ENCODE results near the gene KCNIP2.
A peak's percentile ranks its signal among the peaks of the same experiment; 100 is the strongest.

KCNIP2 gene

DNA sequence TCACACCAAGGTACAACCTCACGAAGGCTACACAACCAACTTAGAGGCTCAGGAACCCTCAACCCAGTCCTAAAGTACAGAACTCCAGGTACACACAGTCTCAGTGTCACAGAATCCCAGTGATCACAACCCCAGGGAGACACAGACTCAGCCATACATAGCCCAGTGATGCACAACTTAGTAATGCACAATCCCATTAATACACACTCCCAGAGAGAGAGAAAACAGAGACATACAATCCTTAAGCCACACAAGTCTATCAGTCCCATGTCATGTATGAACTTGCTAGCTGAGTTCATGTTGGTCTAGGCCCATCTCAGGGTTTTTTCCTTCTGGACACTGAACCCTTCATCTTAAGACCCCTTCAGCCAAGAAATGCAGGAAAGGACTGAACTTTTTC lies 4.6 kb downstream of the KCNIP2 start:
- TF ChIP-seq, protein P1, sequence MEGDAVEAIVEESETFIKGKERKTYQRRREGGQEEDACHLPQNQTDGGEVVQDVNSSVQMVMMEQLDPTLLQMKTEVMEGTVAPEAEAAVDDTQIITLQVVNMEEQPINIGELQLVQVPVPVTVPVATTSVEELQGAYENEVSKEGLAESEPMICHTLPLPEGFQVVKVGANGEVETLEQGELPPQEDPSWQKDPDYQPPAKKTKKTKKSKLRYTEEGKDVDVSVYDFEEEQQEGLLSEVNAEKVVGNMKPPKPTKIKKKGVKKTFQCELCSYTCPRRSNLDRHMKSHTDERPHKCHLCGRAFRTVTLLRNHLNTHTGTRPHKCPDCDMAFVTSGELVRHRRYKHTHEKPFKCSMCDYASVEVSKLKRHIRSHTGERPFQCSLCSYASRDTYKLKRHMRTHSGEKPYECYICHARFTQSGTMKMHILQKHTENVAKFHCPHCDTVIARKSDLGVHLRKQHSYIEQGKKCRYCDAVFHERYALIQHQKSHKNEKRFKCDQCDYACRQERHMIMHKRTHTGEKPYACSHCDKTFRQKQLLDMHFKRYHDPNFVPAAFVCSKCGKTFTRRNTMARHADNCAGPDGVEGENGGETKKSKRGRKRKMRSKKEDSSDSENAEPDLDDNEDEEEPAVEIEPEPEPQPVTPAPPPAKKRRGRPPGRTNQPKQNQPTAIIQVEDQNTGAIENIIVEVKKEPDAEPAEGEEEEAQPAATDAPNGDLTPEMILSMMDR (IDR thresholded peaks at IDR 0.05; ENCODE audit: poor library complexity, severe bottlenecking) = no peak
- no peak overlapping the region for H3K4me3 ChIP-seq (ENCODE audit: severe bottlenecking)
- no peak for DNase-seq (ENCODE audit: low spot score)

DNA sequence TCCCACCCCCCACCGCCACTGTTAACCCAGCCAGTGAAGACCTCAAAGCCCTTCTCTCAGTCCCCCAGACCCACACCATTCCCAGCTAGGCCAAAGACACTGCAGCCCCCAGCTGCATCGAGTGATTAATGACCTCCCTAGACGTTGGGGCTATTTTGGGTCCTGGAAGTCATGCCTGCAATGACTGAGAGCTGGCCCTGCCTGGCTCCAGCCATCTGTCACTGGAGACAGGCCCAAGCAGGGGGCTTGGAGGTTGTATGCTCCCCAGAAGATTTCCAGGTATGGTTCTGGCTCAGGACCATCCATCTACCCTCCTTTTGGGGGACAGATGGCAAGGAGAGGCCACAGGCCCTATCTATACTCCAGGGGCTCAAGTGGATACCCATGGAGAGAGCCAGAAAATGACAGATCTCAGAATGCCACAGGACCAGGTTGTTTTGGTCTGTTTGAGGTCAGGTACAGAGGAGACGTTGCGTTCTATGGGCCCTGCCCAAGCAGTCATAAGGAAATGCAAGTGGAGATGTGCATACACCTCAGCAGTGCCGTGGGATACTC lies 5.1 kb downstream of the KCNIP2 start:
- Histone ChIP-seq H3K9me3 (ENCODE audit: severe bottlenecking) (no peaks in the 10 kb centered on the region), H3K27ac (ENCODE audit: poor library complexity, severe bottlenecking) (no peak overlapping the region), H3K36me3 (ENCODE audit: low read depth) (no peaks in the 10 kb centered on the region), H3K4me1 (ENCODE audit: insufficient read depth, poor library complexity, severe bottlenecking) (peaks cover 4% of the 10 kb centered on the region), H3K4me3 (ENCODE audit: severe bottlenecking) (no peak overlapping the region), H3K27me3 (ENCODE audit: insufficient read depth, poor library complexity, severe bottlenecking) (no peaks in the 10 kb centered on the region)
- TF ChIP-seq, protein P1 (IDR thresholded peaks at IDR 0.05; ENCODE audit: poor library complexity, severe bottlenecking) = no peak
- DNase-seq (ENCODE audit: low spot score) (no peak), ATAC-seq (ENCODE audit: low read depth) (no peak)

More for the DNA sequence above, 4.6 kb downstream of the KCNIP2 start:
- no peaks in the 10 kb centered on the region for H3K27me3 ChIP-seq (ENCODE audit: insufficient read depth, poor library complexity, severe bottlenecking)
- no peak overlapping the region for H3K27ac ChIP-seq (ENCODE audit: poor library complexity, severe bottlenecking)
- H3K36me3 ChIP-seq (ENCODE audit: low read depth) = no peaks in the 10 kb centered on the region
- ATAC-seq (ENCODE audit: low read depth) = no peak
- H3K9me3 ChIP-seq (ENCODE audit: severe bottlenecking) = no peaks in the 10 kb centered on the region
- H3K4me1 ChIP-seq (ENCODE audit: insufficient read depth, poor library complexity, severe bottlenecking) = peaks cover 4% of the 10 kb centered on the region

DNA sequence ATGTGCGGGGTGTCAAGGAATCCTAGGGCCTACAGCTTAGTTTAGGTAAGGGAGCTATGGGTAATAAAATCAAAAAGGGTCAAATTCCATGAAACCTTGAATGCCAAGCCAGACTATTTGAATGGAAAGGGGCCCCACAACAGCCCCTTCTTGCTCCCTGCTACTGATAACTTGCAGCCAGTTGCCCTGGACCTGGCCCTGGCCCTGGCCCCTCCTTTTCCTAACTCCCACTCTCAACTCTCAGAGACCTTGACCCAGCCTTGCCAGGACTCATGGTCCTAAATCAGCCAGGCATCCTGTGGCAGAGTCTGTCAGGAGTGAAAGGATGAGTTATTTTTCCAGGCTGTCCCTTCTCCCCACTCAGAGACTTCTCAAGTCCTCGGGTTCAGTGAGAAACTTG lies 5.9 kb downstream of the KCNIP2 start:
- no peak overlapping the region for H3K4me3 ChIP-seq (ENCODE audit: severe bottlenecking)
- H3K27me3 ChIP-seq (ENCODE audit: insufficient read depth, poor library complexity, severe bottlenecking) = no peaks in the 10 kb centered on the region
- peaks cover 4% of the 10 kb centered on the region for H3K4me1 ChIP-seq (ENCODE audit: insufficient read depth, poor library complexity, severe bottlenecking)
- no peaks in the 10 kb centered on the region for H3K9me3 ChIP-seq (ENCODE audit: severe bottlenecking)
- no peak overlapping the region for H3K27ac ChIP-seq (ENCODE audit: poor library complexity, severe bottlenecking)
- TF ChIP-seq, protein P1 (IDR thresholded peaks at IDR 0.05; ENCODE audit: poor library complexity, severe bottlenecking) = no peak
- ATAC-seq (ENCODE audit: low read depth) (no peak), DNase-seq (ENCODE audit: low spot score) (peak; percentile 9)
- no peaks in the 10 kb centered on the region for H3K36me3 ChIP-seq (ENCODE audit: low read depth)

DNA sequence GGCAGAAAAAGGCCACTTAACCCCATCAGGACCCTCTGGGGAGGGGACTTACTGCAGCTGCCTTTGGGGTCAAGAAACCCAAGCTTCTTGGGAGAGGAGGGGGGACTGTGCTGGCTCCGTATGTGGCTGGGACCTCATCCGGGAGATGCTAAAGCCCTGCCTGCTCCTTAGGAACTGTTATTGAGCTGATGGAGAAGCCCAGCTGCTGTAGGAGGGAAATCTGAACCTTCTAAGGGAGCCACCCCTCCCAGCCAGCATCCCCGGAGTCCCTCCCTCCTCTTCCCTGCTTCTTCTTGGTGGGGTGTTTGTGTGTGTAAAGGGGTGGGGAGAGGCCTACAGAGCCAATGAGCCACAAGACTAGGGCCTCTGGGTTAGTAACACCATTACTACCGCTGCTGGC lies 8.2 kb downstream of the KCNIP2 start:
- TF ChIP-seq, protein P1 (IDR thresholded peaks at IDR 0.05; ENCODE audit: poor library complexity, severe bottlenecking) = no peak
- Histone ChIP-seq H3K4me1 (ENCODE audit: insufficient read depth, poor library complexity, severe bottlenecking) (peaks cover 5% of the 10 kb centered on the region), H3K9me3 (ENCODE audit: severe bottlenecking) (no peaks in the 10 kb centered on the region), H3K4me3 (ENCODE audit: severe bottlenecking) (no peak overlapping the region), H3K27ac (ENCODE audit: poor library complexity, severe bottlenecking) (no peak overlapping the region), H3K36me3 (ENCODE audit: low read depth) (no peaks in the 10 kb centered on the region), H3K27me3 (ENCODE audit: insufficient read depth, poor library complexity, severe bottlenecking) (no peaks in the 10 kb centered on the region)
- DNase-seq (ENCODE audit: low spot score) (no peak), ATAC-seq (ENCODE audit: low read depth) (no peak)

DNA sequence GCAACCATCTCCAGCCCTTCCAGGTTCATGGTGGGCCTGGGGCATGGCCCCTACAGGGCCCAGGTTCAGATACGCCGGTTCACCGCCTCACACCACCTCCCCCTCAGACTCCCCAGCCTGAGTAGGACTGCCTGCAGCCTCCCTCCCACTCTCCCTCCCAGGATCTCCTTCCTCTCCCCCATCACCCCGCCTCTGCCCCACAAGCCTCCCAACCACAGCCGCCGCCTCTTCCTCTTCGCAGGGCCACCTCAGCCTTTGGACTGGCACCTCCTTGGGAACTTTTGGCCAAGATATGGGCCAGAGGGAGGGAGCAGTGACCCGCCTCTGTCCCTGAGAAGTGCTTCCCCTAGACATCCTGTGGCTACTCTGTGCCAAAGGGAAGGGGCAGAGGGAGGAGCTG lies 9.3 kb downstream of the KCNIP2 start:
- Histone ChIP-seq H3K9me3 (ENCODE audit: severe bottlenecking) (no peaks in the 10 kb centered on the region), H3K4me3 (ENCODE audit: severe bottlenecking) (no peak overlapping the region), H3K4me1 (ENCODE audit: insufficient read depth, poor library complexity, severe bottlenecking) (peaks cover 5% of the 10 kb centered on the region), H3K27me3 (ENCODE audit: insufficient read depth, poor library complexity, severe bottlenecking) (no peaks in the 10 kb centered on the region), H3K27ac (ENCODE audit: poor library complexity, severe bottlenecking) (no peak overlapping the region), H3K36me3 (ENCODE audit: low read depth) (no peaks in the 10 kb centered on the region)
- DNase-seq (ENCODE audit: low spot score) (peak; percentile 51), ATAC-seq (ENCODE audit: low read depth) (no peak)
- TF ChIP-seq, protein P1 (IDR thresholded peaks at IDR 0.05; ENCODE audit: poor library complexity, severe bottlenecking) = no peak

Measured in RWPE2 (cell line).